Mucosa of stomach (tissue), 1 donor: ENCODE data around the gene TMEM87A.
"Not testable (repeated sequence)": the region's sequence is repeated elsewhere in the genome, so short reads cannot be mapped to it uniquely, and the experiment has no call there.

Experiments
- H3K27me3 ChIP-seq: one replicate; pipeline ENCODE4 v1.7.0; 2013; ENCODE audit warnings: mild to moderate bottlenecking, low read length; ENCODE audit not compliant: control insufficient read depth, insufficient read depth
- H3K36me3 ChIP-seq: one replicate; pipeline ENCODE4 v1.7.0; 2013; ENCODE audit warnings: low read length; ENCODE audit not compliant: control insufficient read depth, insufficient read depth
- H3K4me1 ChIP-seq: one replicate; pipeline ENCODE4 v1.7.0; 2013; ENCODE audit warnings: mild to moderate bottlenecking, low read length; ENCODE audit not compliant: control insufficient read depth, insufficient read depth
- H3K4me3 ChIP-seq: one replicate; pipeline ENCODE4 v1.7.0; 2013; ENCODE audit warnings: low read length
- H3K9ac ChIP-seq: one replicate; pipeline ENCODE4 v1.7.0; 2013; ENCODE audit warnings: mild to moderate bottlenecking, low read length, moderate library complexity
- H3K9me3 ChIP-seq: one replicate; pipeline ENCODE4 v1.7.0; 2013; ENCODE audit warnings: mild to moderate bottlenecking, low read length, moderate library complexity; ENCODE audit not compliant: control insufficient read depth
- donor health status: Pancreatic carcinoma.

TMEM87A gene

DNA sequence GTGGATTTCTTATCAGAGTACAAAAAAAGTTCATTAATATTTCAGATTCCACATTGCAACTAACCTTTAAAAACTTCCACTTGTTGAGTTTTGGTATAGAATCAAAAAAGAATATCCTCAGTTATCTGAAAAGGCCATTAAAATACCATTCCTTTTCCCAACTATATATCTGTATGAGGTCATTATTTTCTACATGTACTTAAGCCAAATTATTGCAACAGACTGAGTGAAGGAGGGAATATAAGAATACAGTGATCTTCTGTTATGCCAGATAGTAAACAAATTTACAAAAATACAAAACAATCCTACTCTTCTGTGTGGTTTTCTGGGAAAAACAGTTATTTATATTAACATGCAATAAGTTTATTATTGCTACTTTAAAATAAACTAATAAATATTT, 5.9 kb downstream of the TMEM87A start:
- Histone ChIP-seq H3K36me3 (no peaks in the 10 kb centered on the region), H3K9me3 (no peaks in the 10 kb centered on the region), H3K27me3 (no peaks in the 10 kb centered on the region)

DNA sequence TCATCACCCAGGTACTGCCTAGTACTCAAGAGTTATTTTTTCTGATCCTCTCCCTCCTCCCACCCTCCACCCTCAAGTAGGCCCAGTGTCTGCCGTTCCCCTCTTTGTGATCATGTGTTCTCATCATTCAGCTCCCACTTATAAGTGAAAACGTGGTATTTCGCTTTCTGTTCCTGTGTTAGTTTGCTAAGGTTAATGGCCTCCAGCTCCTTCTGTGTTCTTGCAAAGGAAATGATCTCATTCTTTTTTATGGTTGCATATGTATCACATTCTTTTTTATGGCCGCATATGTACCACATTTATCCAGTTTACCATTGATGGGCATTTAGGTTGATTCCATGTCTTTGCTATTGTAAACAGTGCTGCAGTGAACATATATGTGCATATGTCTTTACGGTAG, 8.4 kb downstream of the TMEM87A start:
- Histone ChIP-seq H3K27me3 (no peaks in the 10 kb centered on the region), H3K9me3 (no peaks in the 10 kb centered on the region), H3K9ac (no peak overlapping the region), H3K4me3 (no peak overlapping the region), H3K36me3 (no peaks in the 10 kb centered on the region), H3K4me1 (no peaks in the 10 kb centered on the region)

More for the DNA sequence above, 5.9 kb downstream of the TMEM87A start:
- H3K4me3 ChIP-seq, result no peak overlapping the region
- H3K4me1 ChIP-seq, result peaks cover 9% of the 10 kb centered on the region
- H3K9ac ChIP-seq, result no peak overlapping the region

DNA sequence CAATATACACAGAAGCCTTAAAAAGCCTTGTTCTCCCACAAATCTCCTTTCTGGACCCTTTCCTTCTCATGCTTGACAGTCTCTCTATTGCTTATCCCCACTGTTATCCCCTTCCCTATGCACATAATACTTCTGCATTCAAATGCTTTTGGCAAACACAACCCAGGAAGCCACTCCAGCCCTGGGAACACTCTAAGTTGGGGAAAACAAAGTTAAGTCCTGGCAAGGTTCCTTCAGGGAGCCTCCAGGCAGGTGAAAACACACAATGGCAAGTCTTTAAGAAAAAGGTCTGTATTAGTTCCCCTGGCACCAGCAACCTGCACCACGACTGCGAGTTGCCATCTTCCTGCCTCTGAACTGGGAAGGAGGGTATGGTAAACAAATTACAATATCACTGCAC, 19.9 kb downstream of the TMEM87A start:
- Histone ChIP-seq H3K4me1 (no peaks in the 10 kb centered on the region), H3K9ac (no peak overlapping the region), H3K4me3 (no peak overlapping the region), H3K36me3 (no peaks in the 10 kb centered on the region), H3K9me3 (no peaks in the 10 kb centered on the region), H3K27me3 (no peaks in the 10 kb centered on the region)

DNA sequence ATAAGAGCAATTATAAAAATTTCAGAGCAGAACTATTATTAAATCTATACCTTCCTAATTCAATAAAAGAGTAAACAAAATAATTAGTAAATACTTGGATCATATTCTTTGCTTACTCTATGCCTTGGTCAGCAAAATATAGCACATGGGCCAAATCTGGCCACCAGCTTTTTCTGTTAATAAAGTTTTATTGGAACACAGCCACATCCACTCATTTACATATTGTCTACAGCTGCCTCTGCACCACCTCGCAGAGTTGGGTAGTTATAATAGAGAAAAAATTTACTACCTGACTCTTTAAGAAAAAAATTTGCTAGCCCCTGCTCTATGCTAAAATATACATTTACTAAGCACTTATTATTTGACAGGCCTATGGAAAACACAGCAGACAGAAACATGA, 32.4 kb downstream of the TMEM87A start:
- H3K4me3 ChIP-seq, result no peak overlapping the region
- H3K9me3 ChIP-seq, result no peaks in the 10 kb centered on the region
- no peaks in the 10 kb centered on the region for H3K27me3 ChIP-seq
- H3K9ac ChIP-seq, result no peak overlapping the region
- H3K36me3 ChIP-seq, result no peaks in the 10 kb centered on the region
- no peaks in the 10 kb centered on the region for H3K4me1 ChIP-seq

DNA sequence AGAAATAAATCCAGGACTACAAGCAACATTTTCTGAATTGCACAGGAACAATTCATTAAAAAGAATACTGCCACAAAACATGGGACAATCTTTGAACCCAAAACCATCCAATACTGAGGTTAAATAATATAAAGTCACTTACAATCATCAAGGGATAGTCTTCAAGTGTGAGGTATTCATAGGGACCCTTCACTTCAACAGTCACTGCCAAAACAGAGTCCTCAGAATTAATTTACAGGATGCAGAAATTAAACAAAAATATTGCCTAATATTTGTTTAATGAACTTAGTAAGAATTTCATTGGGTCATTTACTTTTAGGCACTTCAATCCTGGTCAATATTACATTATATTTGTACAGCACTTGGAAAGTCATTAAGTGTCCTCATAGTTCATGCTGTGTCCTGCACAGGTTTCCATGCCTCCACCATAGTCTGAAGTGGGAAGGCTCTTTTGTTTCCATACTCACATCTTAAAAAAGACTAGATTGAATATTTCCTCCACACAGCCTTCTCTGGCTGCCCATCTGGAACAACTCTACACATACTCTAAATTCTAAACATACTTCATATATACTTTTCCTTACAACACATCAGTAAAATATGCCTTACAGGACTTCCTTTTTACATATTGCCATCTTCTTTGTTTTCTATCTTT, 33.6 kb downstream of the TMEM87A start:
- H3K4me3 ChIP-seq, result no peak overlapping the region
- H3K27me3 ChIP-seq, result no peaks in the 10 kb centered on the region
- no peak overlapping the region for H3K9ac ChIP-seq
- no peaks in the 10 kb centered on the region for H3K9me3 ChIP-seq
- no peaks in the 10 kb centered on the region for H3K4me1 ChIP-seq
- no peaks in the 10 kb centered on the region for H3K36me3 ChIP-seq

DNA sequence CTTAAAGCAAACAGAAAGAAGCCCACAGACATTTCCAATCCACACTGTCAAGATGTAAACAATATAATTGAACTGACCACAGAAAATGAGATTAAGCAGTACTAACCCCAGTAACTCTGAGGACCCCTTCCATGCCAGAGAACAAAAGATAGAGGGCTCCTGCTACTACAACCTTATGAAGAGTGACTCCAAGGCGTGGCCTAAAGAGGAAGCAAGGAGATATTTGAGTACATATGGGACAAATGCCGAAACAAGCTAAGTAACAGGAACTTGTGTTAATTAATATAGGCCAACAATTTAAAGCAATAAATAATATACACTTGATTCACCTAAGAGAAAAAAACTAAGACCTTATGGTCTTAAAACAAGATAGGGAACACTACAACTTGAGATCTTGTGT, 40.1 kb downstream of the TMEM87A start:
- Histone ChIP-seq H3K9me3 (no peaks in the 10 kb centered on the region), H3K4me3 (no peak overlapping the region), H3K36me3 (no peaks in the 10 kb centered on the region), H3K4me1 (no peaks in the 10 kb centered on the region), H3K27me3 (no peaks in the 10 kb centered on the region), H3K9ac (no peak overlapping the region)

DNA sequence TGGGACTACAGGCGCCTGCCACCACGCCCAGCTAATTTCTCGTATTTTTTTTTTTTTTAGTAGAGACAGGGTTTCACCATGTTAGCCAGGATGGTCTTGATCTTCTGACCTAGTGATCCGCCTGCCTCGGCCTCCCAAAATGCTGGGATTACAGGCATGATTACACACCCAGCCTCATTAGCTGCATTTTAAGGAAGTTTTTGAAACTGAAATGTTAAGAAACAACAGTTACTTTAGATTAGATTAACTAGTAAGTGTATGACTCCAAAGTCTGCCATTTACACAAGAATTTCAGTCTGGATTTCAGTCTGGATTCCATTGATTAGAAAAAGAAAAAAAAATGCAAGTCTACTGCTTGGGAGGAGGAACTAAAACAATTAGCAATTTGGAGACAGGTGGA, 40.6 kb downstream of the TMEM87A start:
- Histone ChIP-seq H3K4me3 (no peak overlapping the region), H3K9ac (no peak overlapping the region), H3K27me3 (no peaks in the 10 kb centered on the region), H3K9me3 (no peaks in the 10 kb centered on the region), H3K36me3 (peaks cover under 1% of the 10 kb centered on the region), H3K4me1 (no peaks in the 10 kb centered on the region)

DNA sequence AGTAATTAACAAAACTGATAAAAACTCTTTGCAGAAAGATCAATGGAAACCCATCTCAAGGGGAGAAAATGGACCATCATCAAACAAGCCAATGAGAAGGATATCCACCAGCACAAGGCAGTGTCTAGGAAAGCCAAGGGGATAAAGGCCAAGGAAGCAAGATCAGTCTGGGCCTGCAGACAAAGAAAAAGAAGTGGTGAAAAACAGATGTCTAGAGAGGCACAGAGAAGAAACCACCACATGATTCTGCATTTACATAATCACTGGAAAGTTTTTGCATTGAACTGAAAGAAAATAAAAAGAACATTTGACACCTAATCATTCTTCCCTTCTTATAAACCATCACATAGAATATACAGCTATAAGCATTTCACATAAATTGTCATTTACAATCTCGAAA, 42.1 kb downstream of the TMEM87A start:
- Histone ChIP-seq H3K36me3 (peaks cover 4% of the 10 kb centered on the region), H3K9ac (no peak overlapping the region), H3K4me1 (no peaks in the 10 kb centered on the region), H3K27me3 (no peaks in the 10 kb centered on the region), H3K4me3 (no peak overlapping the region), H3K9me3 (no peaks in the 10 kb centered on the region)

DNA sequence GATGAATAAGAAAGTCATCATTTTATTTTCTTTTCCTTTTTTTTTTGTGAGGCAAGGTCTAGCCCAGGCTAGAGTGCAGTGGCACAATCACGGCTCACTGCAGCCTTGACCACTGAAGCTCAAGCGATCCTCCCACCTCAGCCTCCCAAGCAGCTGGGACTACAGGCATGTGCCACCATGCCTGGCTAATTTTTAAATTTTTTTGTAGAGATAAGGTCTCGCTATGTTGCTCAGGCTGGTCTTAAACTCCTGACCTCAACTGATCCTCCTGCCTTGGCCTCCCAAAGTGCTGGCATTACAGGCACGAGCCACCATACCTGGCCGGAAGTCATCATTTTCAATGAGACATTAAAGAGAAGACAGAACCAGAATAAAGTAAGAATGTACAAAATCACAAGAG, 44.3 kb downstream of the TMEM87A start:
- H3K4me1 ChIP-seq, H3K27me3 ChIP-seq, H3K9me3 ChIP-seq, H3K9ac ChIP-seq, H3K36me3 ChIP-seq, H3K4me3 ChIP-seq: not testable (repeated sequence)

DNA sequence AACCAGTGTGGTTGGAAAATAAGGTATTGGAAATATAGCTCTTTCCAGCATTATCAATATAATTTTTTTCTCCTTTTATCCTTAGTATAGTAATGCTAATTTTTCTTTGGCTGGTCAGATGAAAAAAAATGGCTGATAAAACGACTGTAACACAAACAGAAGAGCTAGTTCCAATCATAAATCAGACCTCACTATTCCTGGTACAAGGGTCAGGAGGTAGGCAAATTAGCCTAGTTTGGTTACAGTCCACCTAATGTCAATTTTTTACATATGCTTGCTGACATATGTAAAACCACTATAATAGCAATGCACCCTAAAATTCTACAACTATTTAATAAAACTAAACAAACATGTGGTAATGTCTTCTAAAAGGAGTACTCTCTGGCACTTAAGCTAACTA, 45.2 kb downstream of the TMEM87A start:
- Histone ChIP-seq H3K36me3 (peaks cover 9% of the 10 kb centered on the region), H3K27me3 (no peaks in the 10 kb centered on the region), H3K4me3 (no peak overlapping the region)

DNA sequence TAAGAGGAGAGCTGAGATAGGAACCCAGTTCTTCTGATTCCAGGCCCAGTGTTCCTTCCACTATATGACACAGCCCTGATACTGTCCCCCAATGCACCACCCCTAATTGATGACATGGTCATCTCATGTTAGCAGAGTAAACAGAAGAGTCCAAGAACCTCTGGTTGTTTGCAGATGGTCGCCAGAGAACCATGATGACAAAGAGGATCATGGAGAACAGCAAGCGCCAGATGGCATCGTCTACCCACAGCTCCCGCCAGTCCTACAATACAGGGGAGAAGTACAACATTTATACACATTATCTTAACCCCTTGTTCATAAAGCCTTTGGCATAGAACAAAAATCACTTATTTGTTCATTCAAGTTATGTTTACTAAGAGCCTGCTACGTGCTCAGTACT, 46.6 kb downstream of the TMEM87A start:
- H3K36me3 ChIP-seq, result peaks cover 9% of the 10 kb centered on the region
- no peak overlapping the region for H3K4me3 ChIP-seq
- no peaks in the 10 kb centered on the region for H3K9me3 ChIP-seq
- no peaks in the 10 kb centered on the region for H3K27me3 ChIP-seq
- no peak overlapping the region for H3K9ac ChIP-seq
- no peaks in the 10 kb centered on the region for H3K4me1 ChIP-seq

More for the DNA sequence above, 45.2 kb downstream of the TMEM87A start:
- H3K4me1 ChIP-seq, result no peaks in the 10 kb centered on the region
- H3K9ac ChIP-seq, result no peak overlapping the region
- no peaks in the 10 kb centered on the region for H3K9me3 ChIP-seq

DNA sequence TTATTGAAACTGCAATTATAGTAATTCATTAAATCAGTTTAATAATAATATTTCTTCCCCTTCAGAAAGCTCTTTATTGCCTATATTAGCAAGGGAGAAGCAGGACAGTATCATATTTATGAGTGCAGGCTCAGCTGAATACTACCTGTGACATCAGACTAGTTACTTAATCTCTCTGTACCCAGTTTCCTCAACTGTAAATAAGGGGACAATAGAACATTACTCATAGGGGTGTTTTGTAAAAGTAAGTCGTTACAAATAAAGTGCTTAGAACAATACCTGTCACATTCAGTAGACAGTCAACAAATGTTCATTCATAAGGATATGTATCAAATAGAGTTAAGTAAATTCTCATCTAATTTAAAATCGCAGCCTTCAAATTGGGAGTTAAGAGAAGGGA, 53.0 kb downstream of the TMEM87A start:
- H3K9ac ChIP-seq, result no peak overlapping the region
- peaks cover 4% of the 10 kb centered on the region for H3K36me3 ChIP-seq
- H3K4me3 ChIP-seq, result no peak overlapping the region
- no peaks in the 10 kb centered on the region for H3K27me3 ChIP-seq
- no peaks in the 10 kb centered on the region for H3K9me3 ChIP-seq
- no peaks in the 10 kb centered on the region for H3K4me1 ChIP-seq
